Keratinocyte (primary cell): ENCODE measurements around the gene ZNF107. TPM values are rescaled to one million over a fixed set of nuclear protein-coding genes. Genes with fewer than 3 reads are reported as not detected.

Experiments used
- DNase-seq: peaks from one replicate; pipeline ENCODE4 v3.0.0-alpha.2; 2011; ENCODE audit warnings: low read depth, missing footprints, low spot score
- FAIRE-seq: peaks from 2 replicates; lab custom pipeline; 2011; peaks lifted over from hg19 to GRCh38; lab: Jason Lieb, UNC
- H2AFZ ChIP-seq: 2 replicates; pipeline ENCODE4 v1.6.0; 2012; ENCODE audit warnings: low read length, control low read depth, inconsistent platforms; ENCODE audit not compliant: control insufficient read depth
- H3K27ac ChIP-seq: 2 replicates; pipeline ENCODE4 v1.5.1; 2011; ENCODE audit warnings: low read length; ENCODE audit not compliant: control insufficient read depth, insufficient read depth
- H3K27me3 ChIP-seq: 3 replicates; pipeline ENCODE4 v1.6.0; 2011; ENCODE audit warnings: low read length; ENCODE audit not compliant: control insufficient read depth, insufficient read depth; ENCODE audit errors: extremely low read depth
- H3K36me3 ChIP-seq, 2 experiments: 2 replicates in 1 of 2; 3 replicates in 1 of 2; pipeline ENCODE4 v1.5.1; 2011; ENCODE audit warnings: low read length in 2 of 2, mild to moderate bottlenecking in 1 of 2; ENCODE audit not compliant: control insufficient read depth in 2 of 2, insufficient read depth in 2 of 2; ENCODE audit errors: extremely low read depth in 1 of 2
- H3K4me1 ChIP-seq: 3 replicates; pipeline ENCODE4 v1.5.1; 2011; ENCODE audit warnings: low read length; ENCODE audit not compliant: control insufficient read depth, insufficient read depth; ENCODE audit errors: extremely low read depth
- H3K4me2 ChIP-seq: 3 replicates; pipeline ENCODE4 v1.6.0; 2011; ENCODE audit warnings: low read depth, low read length; ENCODE audit not compliant: control insufficient read depth, insufficient read depth; ENCODE audit errors: extremely low read depth
- H3K4me3 ChIP-seq, 3 experiments: fragments of 200-600 bp in 1 of 3; sonication (generic) in 1 of 3; 2 replicates in 2 of 3; 3 replicates in 1 of 3; pipeline ENCODE4 v1.5.1; 2011 to 2016; ENCODE audit warnings: low read length in 3 of 3, mild to moderate bottlenecking in 3 of 3, control low read depth in 2 of 3, inconsistent platforms in 1 of 3, low read depth in 1 of 3, mixed read lengths in 1 of 3, mixed run types in 1 of 3, moderate library complexity in 1 of 3; ENCODE audit not compliant: control insufficient read depth in 2 of 3, insufficient read depth in 2 of 3; ENCODE audit errors: extremely low read depth in 1 of 3
- H3K79me2 ChIP-seq: 2 replicates; pipeline ENCODE4 v1.6.0; 2012; ENCODE audit warnings: low read length; ENCODE audit not compliant: control insufficient read depth, insufficient read depth
- H3K9ac ChIP-seq: 3 replicates; pipeline ENCODE4 v1.6.0; 2011; ENCODE audit warnings: low read length; ENCODE audit not compliant: control insufficient read depth, insufficient read depth; ENCODE audit errors: extremely low read depth
- H3K9me1 ChIP-seq: 3 replicates; pipeline ENCODE4 v1.6.0; 2011; ENCODE audit warnings: low read length; ENCODE audit not compliant: control insufficient read depth, insufficient read depth; ENCODE audit errors: extremely low read depth
- H3K9me3 ChIP-seq: 2 replicates; pipeline ENCODE4 v1.5.1; 2012; ENCODE audit warnings: low read depth, low read length; ENCODE audit not compliant: control insufficient read depth
- H4K20me1 ChIP-seq: 3 replicates; pipeline ENCODE4 v1.6.0; 2011; ENCODE audit warnings: low read length; ENCODE audit not compliant: control insufficient read depth, insufficient read depth; ENCODE audit errors: extremely low read depth
- CTCF ChIP-seq, 3 experiments: IDR thresholded peaks in 1 of 3; conservative IDR thresholded peaks in 1 of 3; optimal IDR thresholded peaks in 1 of 3; 2 replicates in 2 of 3; 3 replicates in 1 of 3; pipeline versions ENCODE3 to v1.5.1; 2011; ENCODE audit warnings: low read length in 3 of 3, mild to moderate bottlenecking in 3 of 3, moderate library complexity in 2 of 3, control low read depth in 1 of 3, inconsistent platforms in 1 of 3; ENCODE audit not compliant: insufficient read depth in 2 of 3; ENCODE audit errors: extremely low read depth in 1 of 3
- EZH2 ChIP-seq: IDR thresholded peaks from one replicate; pipeline ENCODE4 v1.6.1; 2012; ENCODE audit warnings: inconsistent platforms, mild to moderate bottlenecking, low read length, moderate library complexity
- dilution Hi-C: fragments of 300-500 bp; cut with MboI; formaldehyde crosslinking; loops from one replicate; pipeline ENCODE4 v1.7.0; 2020; ENCODE audit warnings: low sequenced_read_pairs; ENCODE audit not compliant: extremely low pct_ligation_motif_present
- polyA plus RNA-seq, 5 experiments: library from polyadenylated mRNA; depleted of rRNA in 3 of 5; stranded (reverse) in 3 of 5; stranded (forward) in 1 of 5; unstranded in 1 of 5; fragments of >200 nt; gene quantifications; 1 replicate in 1 of 5; 2 replicates in 3 of 5; 3 replicates in 1 of 5; pipeline versions ENCODE4 v1.2.1 to v1.2.3, GENCODE V29; 2011 to 2012; ENCODE audit warnings: missing spikeins in 2 of 5, low read depth in 1 of 5, low replicate concordance in 1 of 5

ZNF107 gene
- polyA plus RNA-seq, 1 donor (not counting 4 experiments of a cell fraction or from before 2014, with no cell fraction given), result 5.5 TPM

GRCh38 chr7:64642046-64642445 lies 23.9 kb upstream of the ZNF107 start:
- Histone ChIP-seq H3K9ac (no peak overlapping the region), H3K9me3 (no peaks in the 10 kb centered on the region), H3K4me2 (no peak overlapping the region), H3K27me3 (no peaks in the 10 kb centered on the region), H3K4me1 (no peaks in the 10 kb centered on the region), H3K79me2 (no peaks in the 10 kb centered on the region), H4K20me1 (no peaks in the 10 kb centered on the region), H3K9me1 (no peaks in the 10 kb centered on the region), H3K27ac (no peak overlapping the region), H2AFZ (no peak overlapping the region), H3K36me3 (no peaks in the 10 kb centered on the region), H3K4me3 (no peak overlapping the region)
- TF ChIP-seq CTCF (optimal IDR thresholded peaks at IDR 0.05 in 1 of 3, IDR thresholded peaks at IDR 0.05 in 1 of 3, conservative IDR thresholded peaks at IDR 0.05 in 1 of 3; ENCODE audit: extremely low read depth in 1 of 3, insufficient read depth in 2 of 3, low read length in 3 of 3), result no peak
- no peak for TF ChIP-seq EZH2
- no peak for FAIRE-seq
- dilution Hi-C loops, result no loop called here
- no peak for DNase-seq

GRCh38 chr7:64642875-64643274 lies 23.1 kb upstream of the ZNF107 start:
- no peaks in the 10 kb centered on the region for H4K20me1 ChIP-seq
- H3K9me3 ChIP-seq, result no peaks in the 10 kb centered on the region
- no peaks in the 10 kb centered on the region for H3K36me3 ChIP-seq
- no peak overlapping the region for H3K4me2 ChIP-seq
- FAIRE-seq (no peak), DNase-seq (no peak)
- dilution Hi-C loops, result no loop called here
- no peak overlapping the region for H3K9ac ChIP-seq
- H3K4me3 ChIP-seq, result no peak overlapping the region
- H3K27ac ChIP-seq, result no peak overlapping the region
- H3K9me1 ChIP-seq, result no peaks in the 10 kb centered on the region
- H3K79me2 ChIP-seq, result no peaks in the 10 kb centered on the region
- H2AFZ ChIP-seq, result no peak overlapping the region
- H3K27me3 ChIP-seq, result no peaks in the 10 kb centered on the region
- TF ChIP-seq EZH2, result no peak
- no peak for TF ChIP-seq CTCF (optimal IDR thresholded peaks at IDR 0.05 in 1 of 3, IDR thresholded peaks at IDR 0.05 in 1 of 3, conservative IDR thresholded peaks at IDR 0.05 in 1 of 3; ENCODE audit: extremely low read depth in 1 of 3, insufficient read depth in 2 of 3, low read length in 3 of 3)
- no peaks in the 10 kb centered on the region for H3K4me1 ChIP-seq
